NCI-H2196 treated with DMSO at 0.1 percent for 48 hours (cell line): ENCODE measurements around the gene FAM171A2.

Experiments used
- DNase-seq: peaks from one replicate; lab custom pipeline; 2025; ENCODE audit not compliant: unreplicated experiment; lab: John Stamatoyannopoulos, UW

FAM171A2 gene

DNA sequence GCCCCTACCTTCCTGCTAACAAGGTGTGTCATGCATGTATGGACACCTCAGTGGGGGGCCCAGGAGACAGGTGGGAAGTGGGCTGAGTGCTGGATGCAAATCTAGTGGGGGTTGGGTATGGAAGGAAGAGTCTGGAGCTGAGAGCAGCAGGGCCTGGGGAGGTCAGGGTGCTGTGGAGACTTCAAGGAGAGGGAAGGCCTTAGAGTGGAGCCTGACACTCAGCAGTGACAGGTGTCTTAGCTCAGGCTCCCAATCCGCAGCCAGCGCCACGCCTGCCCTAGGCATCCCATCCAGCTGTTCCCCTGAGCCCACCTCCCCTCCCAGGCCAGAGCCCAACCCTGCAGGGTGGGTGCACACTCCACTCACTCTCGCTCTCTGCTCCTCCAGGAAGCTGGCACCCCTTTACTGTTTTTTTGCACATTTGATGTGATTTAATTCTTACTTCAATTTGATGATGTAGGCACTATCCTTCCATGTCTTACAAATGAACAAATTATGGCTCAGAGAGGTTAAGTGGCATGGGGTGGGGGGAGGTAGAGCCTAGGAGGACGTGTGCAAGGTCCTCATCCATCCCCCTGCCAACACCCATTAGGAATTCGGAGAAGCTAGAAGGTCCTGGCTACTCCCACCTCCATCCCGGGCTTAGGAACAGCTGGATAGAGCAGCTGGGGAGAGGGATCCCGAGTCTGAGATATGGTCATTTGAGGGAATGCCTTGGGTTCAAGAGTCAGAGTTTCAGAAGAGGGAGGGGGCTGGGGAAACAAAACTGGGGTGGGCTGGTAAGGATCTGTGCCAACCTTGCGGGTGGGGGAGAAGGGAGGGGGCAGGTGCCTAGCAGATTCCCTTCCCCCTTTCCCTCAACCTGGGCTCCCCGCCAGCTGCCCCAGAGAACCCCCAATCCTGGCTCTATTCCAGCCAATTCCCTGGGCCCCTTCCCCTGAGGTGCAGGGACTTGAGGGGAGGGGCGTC lies 2.1 kb downstream of the FAM171A2 start:
- no peak for DNase-seq

DNA sequence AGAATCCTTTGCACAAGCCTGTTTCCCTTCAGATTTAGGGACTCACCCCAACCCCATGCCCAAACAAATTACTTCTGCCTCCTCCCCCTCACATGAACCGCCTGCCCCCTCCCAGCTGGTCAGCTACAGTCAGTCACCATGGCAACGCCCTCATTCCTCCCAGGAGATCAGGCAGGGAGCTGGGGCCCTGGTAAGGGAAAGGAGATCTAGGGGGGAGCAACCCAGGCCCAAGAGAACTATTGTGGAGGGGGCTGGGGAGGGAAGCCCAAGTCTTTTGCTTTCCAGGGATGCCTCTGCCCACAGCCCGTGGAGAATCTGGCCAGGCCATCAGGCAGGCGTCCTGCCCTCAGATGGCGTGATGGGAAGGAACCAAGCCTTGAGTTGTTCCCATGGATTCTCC lies 2.8 kb downstream of the FAM171A2 start:
- DNase-seq = no peak

- no peak for DNase-seq
Observed at GRCh38 chr17:44360144-44360533, 3.5 kb downstream of the FAM171A2 start.

- DNase-seq = no peak
Observed at GRCh38 chr17:44359458-44360143, 4.1 kb downstream of the FAM171A2 start.

DNA sequence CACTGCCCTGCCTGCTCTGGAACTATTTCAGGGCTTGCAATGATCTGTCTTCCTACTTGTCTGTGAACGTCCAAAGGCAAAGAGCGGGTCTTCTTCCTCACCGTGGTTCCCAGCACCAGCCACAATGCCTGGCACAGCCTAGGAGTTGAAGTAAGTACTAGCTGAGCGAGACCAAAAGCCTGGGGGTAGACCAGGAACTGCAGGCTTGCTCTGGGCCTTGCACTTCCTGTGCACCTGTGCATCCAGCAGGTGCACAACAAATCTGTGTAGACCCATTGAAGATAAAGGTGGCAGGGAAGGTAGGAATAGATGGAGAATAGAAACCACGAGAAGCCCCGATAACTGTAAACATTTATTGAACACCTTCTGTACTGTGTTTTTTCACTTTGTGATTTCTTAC lies 4.6 kb downstream of the FAM171A2 start:
- DNase-seq = no peak

DNA sequence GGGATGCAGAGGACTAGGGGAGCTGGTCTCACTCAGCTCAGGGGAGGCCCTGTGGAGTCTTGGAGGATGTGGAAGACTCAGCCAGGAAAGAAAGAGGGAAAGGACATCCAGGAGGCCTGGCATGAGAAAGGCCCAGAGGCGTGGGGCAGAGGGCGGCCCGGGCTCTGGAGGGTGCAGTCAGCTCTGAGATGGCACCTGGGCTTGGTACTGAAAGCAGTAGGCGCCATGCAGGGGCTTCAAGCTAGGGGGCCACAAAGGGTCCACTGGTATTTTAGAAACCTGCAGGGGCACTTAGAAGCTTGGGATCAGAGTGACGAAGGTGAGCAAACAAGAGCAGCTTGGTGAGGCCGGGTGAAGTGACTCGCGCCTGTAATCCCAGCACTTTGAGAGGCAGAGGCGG lies 5.6 kb downstream of the FAM171A2 start:
- DNase-seq = no peak

GRCh38 chr17:44356241-44356640 lies 7.4 kb downstream of the FAM171A2 start:
- DNase-seq = no peak

DNA sequence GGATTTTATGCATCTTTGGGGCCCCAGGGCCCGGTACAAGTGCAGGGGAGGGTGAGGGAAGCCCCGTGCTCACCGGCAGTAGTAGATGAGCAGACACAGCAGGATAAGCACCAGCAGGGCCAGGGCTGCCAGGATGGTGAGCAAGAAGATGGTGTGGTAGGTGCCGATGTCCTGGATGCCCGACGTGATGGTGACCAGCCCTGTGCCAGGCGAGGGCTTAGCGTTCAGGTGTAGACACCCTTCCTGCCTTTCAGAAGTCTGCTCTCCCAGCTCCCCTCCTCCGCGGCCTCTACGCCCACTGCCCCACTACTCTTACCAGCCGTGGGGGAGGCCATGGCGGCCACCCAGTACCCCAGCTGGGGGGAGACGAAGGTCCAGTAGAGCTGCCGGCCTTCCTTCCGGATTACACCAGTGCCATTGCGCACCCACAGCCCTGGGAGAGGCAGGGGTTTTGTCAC lies 8.0 kb downstream of the FAM171A2 start:
- DNase-seq = no peak

DNA sequence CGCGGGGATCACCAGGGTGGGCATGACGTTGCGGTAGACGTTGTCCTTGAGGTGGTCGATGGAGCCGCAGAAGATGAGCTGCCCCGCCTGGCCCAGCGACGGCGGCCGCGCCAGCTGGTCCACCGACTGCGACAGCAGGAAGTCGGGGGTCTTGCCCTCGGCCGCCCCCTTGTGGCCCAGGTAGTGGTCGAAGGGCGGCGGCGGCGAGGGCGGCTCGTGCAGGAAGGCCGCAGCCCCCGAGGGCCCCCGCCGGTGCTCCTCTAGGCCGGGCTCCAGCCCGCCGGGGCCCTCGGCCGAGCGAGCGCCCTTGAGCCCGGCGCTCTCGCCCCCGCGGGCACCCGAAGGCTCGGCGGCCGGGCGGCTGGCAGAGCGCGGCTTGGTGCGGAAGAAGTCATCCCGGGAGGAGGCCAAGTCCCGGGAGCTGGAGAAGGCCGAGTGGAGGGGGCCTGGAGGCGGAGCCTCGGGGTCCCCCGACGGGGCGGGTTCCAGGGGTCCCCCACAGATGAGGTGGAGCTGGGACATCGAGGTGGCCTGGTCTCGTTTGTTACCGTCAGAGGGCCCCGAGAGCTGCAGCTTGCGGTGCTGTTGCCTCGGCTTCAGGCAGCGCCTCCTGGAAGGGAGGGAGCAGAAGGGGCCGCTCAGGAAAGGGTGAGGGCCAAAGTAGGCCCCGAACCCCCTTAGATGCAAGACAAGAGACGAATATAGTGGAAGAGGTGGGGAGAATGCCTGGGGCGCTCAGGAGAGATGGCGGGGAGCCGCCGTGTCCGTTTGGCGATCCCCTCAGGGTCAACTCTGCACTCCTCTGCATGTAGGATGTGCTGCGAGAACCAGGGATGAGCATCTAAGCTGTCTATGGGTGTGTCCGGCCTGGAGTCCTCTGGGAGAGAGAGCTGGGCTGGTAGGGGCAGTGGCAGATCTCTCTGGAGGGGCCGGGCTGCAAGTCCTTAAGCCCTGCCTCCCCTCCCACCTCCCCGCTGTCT lies 8.8 kb downstream of the FAM171A2 start:
- no peak for DNase-seq

DNA sequence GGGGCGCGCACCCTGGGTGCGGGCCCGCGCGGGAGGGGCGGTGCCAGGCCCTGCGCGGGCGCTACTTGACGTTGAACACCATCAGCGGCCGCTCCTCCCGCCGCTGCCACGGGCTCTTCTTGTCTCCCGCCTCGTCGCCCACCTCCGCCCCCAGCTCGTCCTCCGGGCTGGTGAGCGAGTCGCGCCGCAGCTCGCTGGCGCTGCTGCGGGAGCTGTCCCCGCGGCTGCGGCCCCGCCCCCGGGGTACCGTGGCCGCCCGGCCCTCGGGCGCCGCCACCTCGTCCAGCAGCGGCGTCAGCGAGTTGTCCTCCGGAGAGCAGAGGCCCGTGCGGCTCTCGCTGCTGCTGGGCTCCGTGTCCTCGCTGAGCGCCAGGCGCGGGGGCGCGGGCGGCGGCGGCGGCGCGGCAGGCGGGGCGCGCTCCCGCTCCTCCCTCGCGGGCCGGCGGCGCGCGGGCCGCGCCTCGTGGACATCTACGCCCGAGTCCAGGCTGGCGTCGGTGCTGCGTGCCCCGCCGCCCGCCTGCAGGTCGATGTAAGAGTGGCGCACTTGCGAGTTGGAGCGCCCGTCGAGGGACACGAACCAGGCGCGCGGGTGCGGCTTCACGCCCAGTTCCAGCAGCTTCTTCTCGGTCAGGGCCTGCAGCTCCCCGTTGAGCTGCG lies 9.9 kb downstream of the FAM171A2 start:
- DNase-seq = no peak

GRCh38 chr17:44352828-44353671 lies 10.6 kb downstream of the FAM171A2 start:
- DNase-seq = no peak

- no peak for DNase-seq
Observed at GRCh38 chr17:44351961-44352827, 11.5 kb downstream of the FAM171A2 start.

GRCh38 chr17:44351464-44351863 lies 12.2 kb downstream of the FAM171A2 start:
- DNase-seq = no peak

- no peak for DNase-seq
Observed at GRCh38 chr17:44350733-44351226, 12.9 kb downstream of the FAM171A2 start.

- DNase-seq = no peak
Observed at GRCh38 chr17:44349553-44350070, 14.0 kb downstream of the FAM171A2 start.

- no peak for DNase-seq
Observed at GRCh38 chr17:44348988-44349364, 14.7 kb downstream of the FAM171A2 start.

DNA sequence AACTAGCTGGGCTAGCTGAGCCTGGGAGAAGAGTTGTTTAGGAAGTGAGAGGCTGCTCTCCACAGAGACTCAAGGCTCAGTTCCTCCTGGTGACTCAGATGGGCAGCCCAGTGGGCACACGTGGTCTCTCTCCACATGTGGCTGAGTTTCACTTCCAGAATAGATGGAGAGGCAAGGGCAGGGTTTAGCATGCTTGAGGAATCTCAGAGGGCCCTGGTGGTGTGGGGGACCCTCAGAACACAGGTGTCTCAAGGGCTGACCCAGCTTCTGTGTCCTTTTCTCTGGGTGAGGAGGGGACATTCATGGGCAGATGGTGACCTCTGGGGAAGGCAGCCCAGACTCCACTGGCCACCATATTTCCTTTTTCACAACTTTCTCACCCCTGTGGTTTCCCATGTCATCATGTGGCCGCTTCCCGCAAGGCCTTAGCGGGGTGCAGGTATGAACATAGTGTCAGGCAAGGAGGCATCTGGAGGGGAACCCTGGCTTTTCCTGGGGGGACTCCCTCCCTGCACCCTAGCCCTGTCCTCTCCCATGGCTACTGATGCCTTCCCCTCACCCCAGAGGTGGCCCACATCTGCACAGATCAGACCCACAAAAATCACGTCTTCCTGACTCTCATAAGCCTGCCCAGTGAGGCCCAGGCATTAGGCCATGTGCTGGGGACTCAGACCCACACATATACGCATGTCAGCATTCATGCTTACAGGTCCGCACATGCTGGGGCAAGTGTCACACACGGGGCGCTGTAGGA lies 15.2 kb downstream of the FAM171A2 start:
- DNase-seq = no peak
